MCF 10A (cell line): ENCODE measurements around the gene ZNHIT1. TPM values are rescaled to one million over a fixed set of nuclear protein-coding genes. Genes with fewer than 3 reads are reported as not detected.
"Not testable (repeated sequence)": the region's sequence is repeated elsewhere in the genome, so short reads cannot be mapped to it uniquely, and the experiment has no call there.

Experiments
- BruUV-seq: library from RNA; stranded (reverse); fragments of 400-500 nt; replicated peaks from 2 replicates; lab custom pipeline; 2021; lab: Mats Ljungman, UMichigan
- CTCF ChIA-PET: fragments of 300-600 bp; sonication (Branson Sonifier 250); formaldehyde crosslinking; extraction: SDS; loops from one replicate; lab custom pipeline; 2021; ENCODE audit warnings: antibody characterized with exemption, inconsistent platforms; lab: Yijun Ruan, JAX
- POLR2A ChIA-PET: fragments of 300-600, 350-650 bp; sonication (Branson Sonifier 250); formaldehyde crosslinking; extraction: SDS; loops from one replicate; lab custom pipeline; 2020; ENCODE audit warnings: antibody characterized with exemption, inconsistent platforms; lab: Yijun Ruan, JAX
- DNase-seq: peaks from one replicate; pipeline ENCODE4 v3.0.0-alpha.2; 2018; ENCODE audit not compliant: unreplicated experiment
- H3K27ac Mint-ChIP-seq: one replicate; pipeline ENCODE4 v1.8.0; 2022; ENCODE audit warnings: mild to moderate bottlenecking, low read depth, mixed read lengths; ENCODE audit not compliant: unreplicated experiment
- H3K27me3 Mint-ChIP-seq: one replicate; pipeline ENCODE4 v1.8.0; 2022; ENCODE audit warnings: mixed read lengths; ENCODE audit not compliant: insufficient read depth, unreplicated experiment
- H3K36me3 Mint-ChIP-seq: one replicate; pipeline ENCODE4 v1.8.0; 2022; ENCODE audit warnings: mild to moderate bottlenecking, moderate library complexity, mixed read lengths; ENCODE audit not compliant: insufficient read depth, unreplicated experiment
- H3K4me1 Mint-ChIP-seq: one replicate; pipeline ENCODE4 v1.8.0; 2022; ENCODE audit warnings: mixed read lengths; ENCODE audit not compliant: insufficient read depth, unreplicated experiment
- H3K4me3 Mint-ChIP-seq: one replicate; pipeline ENCODE4 v1.8.0; 2022; ENCODE audit warnings: mild to moderate bottlenecking, moderate library complexity, mixed read lengths; ENCODE audit not compliant: unreplicated experiment
- H3K9me3 Mint-ChIP-seq: one replicate; pipeline ENCODE4 v1.8.0; 2022; ENCODE audit warnings: mixed read lengths; ENCODE audit not compliant: unreplicated experiment
- intact Hi-C: fragments of 100-400 bp; cut with micrococcal nuclease; formaldehyde crosslinking; loops from 2 replicates; pipeline ENCODE4 v1.14.1; 2022
- total RNA-seq: library from RNA; stranded (reverse); gene quantifications from 2 replicates; pipeline ENCODE4 v1.2.3, GENCODE V29; 2022
- TF ChIP-seq, protein P1 (sequence below): fragments of 200-600 bp; IDR thresholded peaks from one replicate; pipeline ENCODE4 v1.8.0; 2022; ENCODE audit warnings: antibody characterized with exemption, mild to moderate bottlenecking; ENCODE audit not compliant: unreplicated experiment

ZNHIT1 gene
- total RNA-seq, 1 experiment from 2014 or later = 63.9 TPM

- Mint-ChIP-seq H3K4me3 (no peak overlapping the region), H3K27me3 (peaks cover 12% of the 10 kb centered on the region), H3K9me3 (no peaks in the 10 kb centered on the region), H3K27ac (no peak overlapping the region), H3K36me3 (no peaks in the 10 kb centered on the region), H3K4me1 (no peaks in the 10 kb centered on the region)
- no peak for DNase-seq
- no TSS peak for BruUV-seq
- TF ChIP-seq, protein P1, sequence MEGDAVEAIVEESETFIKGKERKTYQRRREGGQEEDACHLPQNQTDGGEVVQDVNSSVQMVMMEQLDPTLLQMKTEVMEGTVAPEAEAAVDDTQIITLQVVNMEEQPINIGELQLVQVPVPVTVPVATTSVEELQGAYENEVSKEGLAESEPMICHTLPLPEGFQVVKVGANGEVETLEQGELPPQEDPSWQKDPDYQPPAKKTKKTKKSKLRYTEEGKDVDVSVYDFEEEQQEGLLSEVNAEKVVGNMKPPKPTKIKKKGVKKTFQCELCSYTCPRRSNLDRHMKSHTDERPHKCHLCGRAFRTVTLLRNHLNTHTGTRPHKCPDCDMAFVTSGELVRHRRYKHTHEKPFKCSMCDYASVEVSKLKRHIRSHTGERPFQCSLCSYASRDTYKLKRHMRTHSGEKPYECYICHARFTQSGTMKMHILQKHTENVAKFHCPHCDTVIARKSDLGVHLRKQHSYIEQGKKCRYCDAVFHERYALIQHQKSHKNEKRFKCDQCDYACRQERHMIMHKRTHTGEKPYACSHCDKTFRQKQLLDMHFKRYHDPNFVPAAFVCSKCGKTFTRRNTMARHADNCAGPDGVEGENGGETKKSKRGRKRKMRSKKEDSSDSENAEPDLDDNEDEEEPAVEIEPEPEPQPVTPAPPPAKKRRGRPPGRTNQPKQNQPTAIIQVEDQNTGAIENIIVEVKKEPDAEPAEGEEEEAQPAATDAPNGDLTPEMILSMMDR = no peak
- ChIA-PET CTCF (interaction anchor here (0.6 kb wide), 2 partner anchors 15 to 178 kb away, joined by 3 read pairs; no protein-coding TSS in a partner anchor), POLR2A (no interaction called here)
- intact Hi-C loops = no loop called here
These were observed 19.5 kb upstream of the ZNHIT1 start for GRCh38 chr7:101198476-101198875.

DNA sequence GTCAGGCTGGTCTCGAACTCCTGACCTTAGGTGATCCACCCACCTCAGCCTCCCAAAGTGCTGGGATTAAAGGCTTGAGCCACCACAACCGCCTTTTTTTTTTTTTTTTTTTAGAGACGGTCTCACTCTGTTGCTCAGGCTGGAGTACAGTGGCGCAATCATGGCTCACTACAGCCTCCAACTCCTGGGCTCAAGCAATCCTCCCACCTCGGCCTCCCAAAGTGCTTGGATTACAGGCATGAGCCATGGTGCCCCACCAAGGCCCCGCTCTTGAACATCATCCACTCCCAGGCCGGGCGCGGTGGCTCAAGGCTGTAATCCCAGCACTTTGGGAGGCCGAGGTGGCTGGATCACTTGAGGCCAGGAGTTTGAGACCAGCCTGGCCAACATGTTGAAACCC is 18.4 kb upstream of the ZNHIT1 start:
- H3K4me3 Mint-ChIP-seq, H3K4me1 Mint-ChIP-seq, DNase-seq, POLR2A ChIA-PET, BruUV-seq, H3K9me3 Mint-ChIP-seq, intact Hi-C loops, H3K36me3 Mint-ChIP-seq, H3K27ac Mint-ChIP-seq: not testable (repeated sequence)
- H3K27me3 Mint-ChIP-seq = peaks cover 12% of the 10 kb centered on the region
- CTCF ChIA-PET = interaction anchor here (0.6 to 0.9 kb wide), 3 partner anchors 17 to 31 kb away, joined by 3 to 4 read pairs (median 4); no protein-coding TSS in a partner anchor

- no peak for DNase-seq
- ChIA-PET CTCF (interaction anchor here (0.6 to 1.2 kb wide), 3 partner anchors 8 to 17 kb away, joined by 3 to 4 read pairs (median 3); partner anchors contain the start of genes PLOD3 and ZNHIT1), POLR2A (no interaction called here)
- Mint-ChIP-seq H3K9me3 (no peaks in the 10 kb centered on the region), H3K4me1 (no peaks in the 10 kb centered on the region), H3K27ac (no peak overlapping the region), H3K27me3 (peaks cover 12% of the 10 kb centered on the region), H3K4me3 (no peak overlapping the region), H3K36me3 (no peaks in the 10 kb centered on the region)
- intact Hi-C loops = no loop called here
- TF ChIP-seq, protein P1 = no peak
- BruUV-seq = no TSS peak
These were observed 17.5 kb upstream of the ZNHIT1 start for GRCh38 chr7:101200504-101200861.

DNA sequence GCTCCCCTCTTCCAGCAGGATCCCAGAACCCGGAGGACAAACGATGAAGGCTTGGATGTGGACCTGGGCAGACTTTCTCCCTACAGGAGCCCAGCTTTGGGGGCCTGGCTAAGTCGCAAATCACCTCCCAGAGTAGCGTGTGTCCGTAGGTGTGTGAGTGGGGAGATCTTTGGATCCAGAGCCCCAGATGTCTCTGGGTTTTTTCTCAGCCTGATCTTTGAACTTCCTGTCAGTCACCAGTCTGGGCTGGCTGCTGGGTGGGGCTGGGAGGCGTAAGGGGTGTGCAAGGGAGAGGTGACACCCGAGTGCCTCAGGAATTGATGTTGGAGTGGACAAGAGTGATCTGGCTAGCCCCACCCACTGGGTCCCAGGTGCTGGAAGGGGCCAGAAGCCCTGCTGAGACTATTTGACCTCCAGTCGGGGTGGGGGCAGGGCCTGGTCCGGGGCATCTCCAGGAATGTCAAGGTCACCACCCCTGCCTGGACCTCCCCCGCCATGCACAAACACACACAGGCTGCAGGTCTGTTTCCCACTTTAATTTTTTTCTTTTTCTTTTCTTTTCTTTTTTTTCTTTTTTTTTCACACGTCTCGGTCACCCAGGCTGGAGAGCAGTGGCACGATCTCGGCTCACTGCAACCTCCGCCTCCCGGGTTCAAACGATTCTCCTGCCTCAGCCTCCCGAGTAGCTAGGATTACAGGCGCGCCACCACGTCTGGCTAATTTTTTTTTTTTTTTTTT is 16.9 kb upstream of the ZNHIT1 start, which contains the start of gene MOGAT3:
Gene MOGAT3 (minus strand): TSS at position 175 of the 738 bp plus-strand sequence. CDS start 182 bp downstream, outside the sequence.
- no peaks in the 10 kb centered on the region for H3K9me3 Mint-ChIP-seq
- no peaks in the 10 kb centered on the region for H3K36me3 Mint-ChIP-seq
- no peak within 1 kb of the TSS for H3K27ac Mint-ChIP-seq
- H3K4me3 Mint-ChIP-seq = no peak within 1 kb of the TSS
- peaks cover 12% of the 10 kb centered on the region for H3K27me3 Mint-ChIP-seq
- intact Hi-C loops = no loop called here
- no peak for DNase-seq
- TF ChIP-seq, protein P1 = no peak
- H3K4me1 Mint-ChIP-seq = no peaks in the 10 kb centered on the region
- no TSS peak for BruUV-seq
- CTCF ChIA-PET = interaction anchor here (0.6 to 1.2 kb wide), 4 partner anchors 8 to 27 kb away, joined by 3 read pairs; partner anchors contain the start of genes PLOD3 and ZNHIT1
- POLR2A ChIA-PET = no interaction called here
